ENCODE data around the gene MSANTD2.

The MSANTD2 gene

GRCh38 chr11:124748481-124749343, 51.5 kb downstream of the MSANTD2 start:
- no peak for TF ChIP-seq EGR1 (IDR thresholded peaks at IDR 0.05)
- no peak for TF ChIP-seq MAX (IDR thresholded peaks at IDR 0.05)
- TF ChIP-seq ZBTB7A (IDR thresholded peaks at IDR 0.05; ENCODE audit: low read depth), result no peak
- TF ChIP-seq TAF1 (IDR thresholded peaks at IDR 0.05; ENCODE audit: low read depth), result no peak
- no peak for TF ChIP-seq NFIC (IDR thresholded peaks at IDR 0.05)
- TF ChIP-seq CREB1 (IDR thresholded peaks at IDR 0.05; ENCODE audit: low read depth), result no peak
- no peak for TF ChIP-seq EP300 (IDR thresholded peaks at IDR 0.05; ENCODE audit: borderline replicate concordance)
- TF ChIP-seq REST (IDR thresholded peaks at IDR 0.05; ENCODE audit: low read depth), result no peak
- no peak for TF ChIP-seq CEBPB (IDR thresholded peaks at IDR 0.05)
- no peak for TF ChIP-seq FOXM1 (IDR thresholded peaks at IDR 0.05; ENCODE audit: borderline replicate concordance, low read depth)
- TF ChIP-seq YY1 (IDR thresholded peaks at IDR 0.05; ENCODE audit: low read depth), result no peak
- no peak for TF ChIP-seq USF1 (IDR thresholded peaks at IDR 0.05)
- no peak for TF ChIP-seq TEAD4 (IDR thresholded peaks at IDR 0.05)
- no peak for TF ChIP-seq TCF12 (IDR thresholded peaks at IDR 0.05; ENCODE audit: low read depth)
- no peak for TF ChIP-seq RAD21 (IDR thresholded peaks at IDR 0.05; ENCODE audit: low read depth)

GRCh38 chr11:124748100-124748418, 52.1 kb downstream of the MSANTD2 start:
- no peak for TF ChIP-seq MAX (IDR thresholded peaks at IDR 0.05)
- no peak for TF ChIP-seq REST (IDR thresholded peaks at IDR 0.05; ENCODE audit: low read depth)
- TF ChIP-seq FOXM1 (IDR thresholded peaks at IDR 0.05; ENCODE audit: borderline replicate concordance, low read depth), result no peak
- no peak for TF ChIP-seq NFIC (IDR thresholded peaks at IDR 0.05)
- no peak for TF ChIP-seq ZBTB7A (IDR thresholded peaks at IDR 0.05; ENCODE audit: low read depth)
- no peak for TF ChIP-seq EP300 (IDR thresholded peaks at IDR 0.05; ENCODE audit: borderline replicate concordance)
- no peak for TF ChIP-seq CEBPB (IDR thresholded peaks at IDR 0.05)
- no peak for TF ChIP-seq YY1 (IDR thresholded peaks at IDR 0.05; ENCODE audit: low read depth)
- TF ChIP-seq TAF1 (IDR thresholded peaks at IDR 0.05; ENCODE audit: low read depth), result no peak

GRCh38 chr11:124747406-124748099, 52.7 kb downstream of the MSANTD2 start:
- TF ChIP-seq CREB1 (IDR thresholded peaks at IDR 0.05; ENCODE audit: low read depth), result no peak

- TF ChIP-seq CEBPB (IDR thresholded peaks at IDR 0.05), result no peak
- peak; percentile 68; the same call in 1 of the 2 replicates for TF ChIP-seq ZBTB7A (IDR thresholded peaks at IDR 0.05; ENCODE audit: low read depth)
- TF ChIP-seq EP300 (IDR thresholded peaks at IDR 0.05; ENCODE audit: borderline replicate concordance), result no peak
- TF ChIP-seq TCF12 (IDR thresholded peaks at IDR 0.05; ENCODE audit: low read depth), result peak; percentile 24; the same call in 1 of the 2 replicates
- no peak for TF ChIP-seq REST (IDR thresholded peaks at IDR 0.05; ENCODE audit: low read depth)
- peak; percentile 48; the same call in 1 of the 2 replicates for TF ChIP-seq TAF1 (IDR thresholded peaks at IDR 0.05; ENCODE audit: low read depth)
- peak; percentile 45 for TF ChIP-seq RAD21 (IDR thresholded peaks at IDR 0.05; ENCODE audit: low read depth)
- TF ChIP-seq EGR1 (IDR thresholded peaks at IDR 0.05), result peak; percentile 28; the same call in 1 of the 2 replicates
- TF ChIP-seq CREB1 (IDR thresholded peaks at IDR 0.05; ENCODE audit: low read depth), result no peak
- TF ChIP-seq USF1 (IDR thresholded peaks at IDR 0.05), result peak; percentile 73
- no peak for TF ChIP-seq NFIC (IDR thresholded peaks at IDR 0.05)
- peak; percentile 91 for TF ChIP-seq TEAD4 (IDR thresholded peaks at IDR 0.05)
- TF ChIP-seq MAX (IDR thresholded peaks at IDR 0.05), result no peak; the same call in none of the 2 replicates
- TF ChIP-seq FOXM1 (IDR thresholded peaks at IDR 0.05; ENCODE audit: borderline replicate concordance, low read depth), result no peak
- 0 out of 2 replicates have a peak, but pooled peaks have one; percentile 49 for TF ChIP-seq YY1 (IDR thresholded peaks at IDR 0.05; ENCODE audit: low read depth)
Measured at GRCh38 chr11:124746621-124747243, 53.5 kb downstream of the MSANTD2 start.
